H1 (cell line): Measurements from ENCODE around the gene NUTM2G. TPM values are rescaled to one million over a fixed set of nuclear protein-coding genes. Genes with fewer than 3 reads are reported as not detected.
"Not testable (repeated sequence)": the region's sequence is repeated elsewhere in the genome, so short reads cannot be mapped to it uniquely, and the experiment has no call there.

Experiments
- CTCF ChIA-PET: fragments of 300-600 bp; sonication (Branson Sonifier 250); formaldehyde crosslinking; loops from one replicate; lab custom pipeline; 2021; ENCODE audit not compliant: partially characterized antibody; lab: Charles Lee
- POLR2A ChIA-PET: fragments of 300-600 bp; sonication (Branson Sonifier 250); formaldehyde crosslinking; loops from one replicate; lab custom pipeline; 2021; ENCODE audit warnings: inconsistent platforms; ENCODE audit not compliant: partially characterized antibody; lab: Charles Lee
- DNase-seq, 2 experiments: peaks; one replicate each; pipeline versions ENCODE4 v3.0.0 to v3.0.0-alpha.2; 2010 to 2022; ENCODE audit warnings: low spot score in 2 of 2, low read depth in 1 of 2, mixed read lengths in 1 of 2
- FAIRE-seq: peaks from 2 replicates; lab custom pipeline; 2011; peaks lifted over from hg19 to GRCh38; lab: Jason Lieb, UNC
- H2AFZ ChIP-seq: 2 replicates; pipeline ENCODE4 v1.8.1; 2012; ENCODE audit warnings: low read length, inconsistent platforms
- H2AK5ac ChIP-seq: 2 replicates; pipeline ENCODE4 v1.6.1; 2013; ENCODE audit warnings: low read depth, low read length
- H2BK120ac ChIP-seq: replicated peaks from 2 replicates; pipeline ENCODE3; 2013; ENCODE audit warnings: low read depth, low read length, inconsistent platforms
- H2BK12ac ChIP-seq: 2 replicates; pipeline ENCODE4 v1.6.1; 2013; ENCODE audit warnings: low read depth, low read length
- H2BK15ac ChIP-seq: 2 replicates; pipeline ENCODE4 v1.6.1; 2013; ENCODE audit warnings: low read length
- H2BK20ac ChIP-seq: 2 replicates; pipeline ENCODE4 v1.6.1; 2013; ENCODE audit warnings: low read length
- H2BK5ac ChIP-seq: 2 replicates; pipeline ENCODE4 v1.6.1; 2013; ENCODE audit warnings: low read depth, low read length
- H3K14ac ChIP-seq: 2 replicates; pipeline ENCODE4 v1.6.1; 2013; ENCODE audit warnings: inconsistent platforms; ENCODE audit not compliant: insufficient read length
- H3K18ac ChIP-seq: 2 replicates; pipeline ENCODE4 v1.6.1; 2013; ENCODE audit warnings: low read length; ENCODE audit errors: extremely low read depth
- H3K23ac ChIP-seq: 2 replicates; pipeline ENCODE4 v1.6.1; 2013; ENCODE audit warnings: inconsistent platforms; ENCODE audit not compliant: insufficient read length
- H3K23me2 ChIP-seq: 2 replicates; pipeline ENCODE4 v1.6.1; 2013; ENCODE audit warnings: low read depth, low read length
- H3K27ac ChIP-seq: 2 replicates; pipeline ENCODE4 v1.6.1; 2011; ENCODE audit warnings: low read depth, low read length, inconsistent platforms
- H3K27me3 ChIP-seq, 4 experiments: replicated peaks in 1 of 4; 1 replicate in 1 of 4; 2 replicates in 3 of 4; pipeline versions ENCODE4 v1.6.1 to v1.8.1; 2011 to 2013; ENCODE audit warnings: low read length in 3 of 4, mild to moderate bottlenecking in 3 of 4, inconsistent platforms in 2 of 4, mixed read lengths in 2 of 4, moderate library complexity in 1 of 4; ENCODE audit not compliant: control insufficient read depth in 3 of 4, insufficient read depth in 3 of 4; ENCODE audit errors: extremely low read depth in 1 of 4
- H3K36me3 ChIP-seq, 4 experiments: 2 replicates each; pipeline versions ENCODE4 v1.6.1 to v1.8.1; 2011 to 2013; ENCODE audit warnings: mild to moderate bottlenecking in 4 of 4, low read length in 3 of 4, moderate library complexity in 2 of 4, control low read depth in 1 of 4, inconsistent platforms in 1 of 4; ENCODE audit not compliant: insufficient read depth in 4 of 4, control insufficient read depth in 2 of 4
- H3K4ac ChIP-seq: replicated peaks from 2 replicates; pipeline ENCODE3; 2013; ENCODE audit warnings: low read length, low read depth, mixed read lengths, inconsistent platforms; ENCODE audit not compliant: insufficient read length
- H3K4me1 ChIP-seq, 4 experiments: replicated peaks in 1 of 4; 1 replicate in 1 of 4; 2 replicates in 3 of 4; pipeline versions ENCODE4 v1.6.1 to v1.8.1; 2011 to 2013; ENCODE audit warnings: low read length in 3 of 4, inconsistent platforms in 2 of 4, mixed read lengths in 1 of 4; ENCODE audit not compliant: insufficient read depth in 4 of 4, control insufficient read depth in 3 of 4
- H3K4me2 ChIP-seq, 2 experiments: 2 replicates each; pipeline versions ENCODE4 v1.6.1 to v1.8.1; 2011 to 2013; ENCODE audit warnings: low read depth in 2 of 2, low read length in 2 of 2, control low read depth in 1 of 2, inconsistent platforms in 1 of 2, mild to moderate bottlenecking in 1 of 2; ENCODE audit not compliant: insufficient read depth in 1 of 2
- H3K4me3 ChIP-seq, 4 experiments: fragments of 200-600, 300-600 bp in 1 of 4; sonication (generic), shearing (Covaris generic), sonication (Bioruptor Twin) in 1 of 4; 2 replicates each; pipeline versions ENCODE4 v1.5.1 to v1.8.1; 2011 to 2016; ENCODE audit warnings: low read length in 4 of 4, low read depth in 3 of 4, control low read depth in 2 of 4, inconsistent platforms in 2 of 4, mild to moderate bottlenecking in 2 of 4, mixed read lengths in 1 of 4, moderate library complexity in 1 of 4; ENCODE audit not compliant: insufficient read depth in 2 of 4; ENCODE audit errors: extremely low read depth in 1 of 4
- H3K56ac ChIP-seq: replicated peaks from 2 replicates; pipeline ENCODE3; 2013; ENCODE audit warnings: low read depth, mild to moderate bottlenecking, mixed read lengths, low read length, inconsistent platforms; ENCODE audit not compliant: insufficient read length
- H3K79me1 ChIP-seq: 2 replicates; pipeline ENCODE4 v1.6.1; 2013; ENCODE audit warnings: low read depth, low read length, control low read depth
- H3K79me2 ChIP-seq, 2 experiments: 2 replicates each; pipeline versions ENCODE4 v1.6.1 to v1.8.1; 2012 to 2013; ENCODE audit warnings: low read length in 2 of 2, mild to moderate bottlenecking in 2 of 2, inconsistent platforms in 1 of 2; ENCODE audit not compliant: insufficient read depth in 2 of 2, control insufficient read depth in 1 of 2
- H3K9ac ChIP-seq, 4 experiments: replicated peaks in 1 of 4; 1 replicate in 1 of 4; 2 replicates in 3 of 4; pipeline versions ENCODE4 v1.6.1 to v1.8.1; 2011 to 2013; ENCODE audit warnings: low read depth in 3 of 4, low read length in 3 of 4, control low read depth in 2 of 4, mild to moderate bottlenecking in 2 of 4, moderate library complexity in 2 of 4, inconsistent platforms in 1 of 4; ENCODE audit errors: extremely low read depth in 1 of 4
- H3K9me3 ChIP-seq, 2 experiments: 2 replicates each; pipeline versions ENCODE4 v1.6.1 to v1.8.1; 2012 to 2013; ENCODE audit warnings: mild to moderate bottlenecking in 2 of 2, moderate library complexity in 2 of 2, control low read depth in 1 of 2, inconsistent platforms in 1 of 2, low read depth in 1 of 2, low read length in 1 of 2, mixed read lengths in 1 of 2; ENCODE audit not compliant: insufficient read depth in 2 of 2
- H4K20me1 ChIP-seq, 2 experiments: replicated peaks in 1 of 2; 2 replicates each; pipeline versions ENCODE3 to v1.8.1; 2011 to 2013; ENCODE audit warnings: inconsistent platforms in 2 of 2, low read length in 2 of 2, mild to moderate bottlenecking in 1 of 2; ENCODE audit not compliant: insufficient read depth in 2 of 2, control insufficient read depth in 1 of 2
- H4K5ac ChIP-seq: 2 replicates; pipeline ENCODE4 v1.6.1; 2013; ENCODE audit warnings: low read length, low read depth, mixed read lengths, inconsistent platforms; ENCODE audit not compliant: insufficient read length
- H4K8ac ChIP-seq: 2 replicates; pipeline ENCODE4 v1.8.0; 2013; ENCODE audit warnings: mild to moderate bottlenecking, moderate library complexity, low read length, inconsistent platforms; ENCODE audit not compliant: insufficient read depth; ENCODE audit errors: extremely low read depth
- H4K91ac ChIP-seq: replicated peaks from 2 replicates; pipeline ENCODE3; 2013; ENCODE audit warnings: low read length, mixed read lengths, inconsistent platforms; ENCODE audit not compliant: insufficient read length
- WGBS, 2 experiments: shearing (Covaris generic) in 1 of 2; methylation state at CpG; one replicate each; pipeline versions ENCODE4 v1.1.6 to v1.1.7; 2013 to 2015; ENCODE audit warnings: low lambda C conversion rate in 2 of 2, mixed read lengths in 2 of 2, inconsistent platforms in 1 of 2, low coverage in 1 of 2, missing lambda C conversion rate in 1 of 2; ENCODE audit not compliant: insufficient replicate concordance in 2 of 2, insufficient coverage in 1 of 2, insufficient read length in 1 of 2; ENCODE audit errors: extremely low coverage in 1 of 2, missing lambda C conversion rate in 1 of 2; 5-methylcytosine and 5-hydroxymethylcytosine counted together
- polyA plus RNA-seq, 7 experiments: library from polyadenylated mRNA; depleted of rRNA in 3 of 7; stranded (reverse) in 5 of 7; unstranded in 2 of 7; fragments of >200 nt in 5 of 7; fragments of 200-250 nt in 2 of 7; gene quantifications; 1 replicate in 5 of 7; 2 replicates in 1 of 7; 4 replicates in 1 of 7; pipeline versions ENCODE4 v1.2.1 to v1.2.3, GENCODE V29; 2011 to 2013; ENCODE audit warnings: missing spikeins in 2 of 7, mixed read lengths in 2 of 7
- total RNA-seq: library from RNA; stranded (reverse); fragmentation: NEBNext Ultra II Directional; extraction: Animal tissue kit (Norgen Biotek cat#: 25700); gene quantifications from 2 replicates; pipeline ENCODE4 v1.2.1, GENCODE V29; 2021

Gene NUTM2G
- total and polyA plus RNA-seq, 2 of the 8 experiments (the other 6 are each of a cell fraction or from before 2014, with no cell fraction given), result 0.27 TPM; not detected in 1

DNA sequence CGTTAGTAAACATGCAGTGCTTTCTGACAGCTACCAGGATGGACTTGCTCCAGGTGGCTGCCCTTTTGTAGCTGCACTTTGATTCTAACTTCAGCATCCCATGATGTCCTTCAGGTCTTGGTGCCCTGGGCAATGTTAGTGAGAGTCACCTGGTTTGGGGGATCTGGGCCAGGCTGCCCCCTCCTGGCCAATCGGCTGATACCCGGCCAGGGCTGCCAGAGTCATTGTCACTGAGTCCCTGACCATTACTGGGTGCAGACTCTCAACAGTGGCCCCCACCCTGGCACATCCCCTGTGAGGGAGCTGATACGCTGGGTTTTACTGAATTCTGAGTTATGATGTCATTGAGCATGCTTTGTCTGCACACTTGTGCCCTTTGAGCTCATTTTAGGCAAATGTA, 13.5 kb downstream of the NUTM2G start:
- H3K27ac ChIP-seq, H2BK20ac ChIP-seq, H3K9ac ChIP-seq, H3K4me3 ChIP-seq, H4K91ac ChIP-seq, H2AK5ac ChIP-seq, H2BK5ac ChIP-seq, H3K79me2 ChIP-seq, H3K79me1 ChIP-seq, H2BK15ac ChIP-seq, H4K20me1 ChIP-seq, POLR2A ChIA-PET, H3K56ac ChIP-seq, H3K14ac ChIP-seq, H3K23me2 ChIP-seq, H2BK12ac ChIP-seq, H3K27me3 ChIP-seq, H2BK120ac ChIP-seq, H3K36me3 ChIP-seq, H4K5ac ChIP-seq, DNase-seq, CTCF ChIA-PET, H3K4me2 ChIP-seq, H3K4ac ChIP-seq, H3K23ac ChIP-seq, H3K9me3 ChIP-seq, H2AFZ ChIP-seq, H4K8ac ChIP-seq, H3K18ac ChIP-seq, H3K4me1 ChIP-seq: not testable (repeated sequence)
- peak; percentile 39 for FAIRE-seq
- no CpG with 5 or more reads among the region's 4 CpGs for WGBS, 2 experiments

DNA sequence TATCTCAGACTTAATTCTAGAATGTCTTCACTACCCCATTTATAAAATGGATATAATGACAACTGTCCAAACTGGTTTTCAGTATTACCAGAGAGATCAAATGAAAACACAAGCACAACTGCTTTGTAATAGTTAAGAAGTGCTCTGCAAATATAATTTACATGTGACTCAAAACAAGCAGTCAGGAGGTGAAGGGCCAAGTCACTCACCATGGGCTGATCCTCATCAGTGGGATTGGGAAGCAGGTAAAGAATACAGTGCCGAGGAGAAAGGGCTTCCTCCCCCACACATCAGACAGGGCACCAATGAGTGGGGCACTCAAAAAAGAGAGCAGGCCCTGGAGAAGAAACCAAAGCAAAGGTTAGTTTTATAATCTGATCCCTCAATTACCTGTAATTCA, 20.7 kb downstream of the NUTM2G start:
- H4K20me1 ChIP-seq, H3K4me2 ChIP-seq, H3K27me3 ChIP-seq, H3K79me2 ChIP-seq, H3K79me1 ChIP-seq, H3K18ac ChIP-seq, FAIRE-seq, H2BK120ac ChIP-seq, H3K56ac ChIP-seq, H4K5ac ChIP-seq, H2BK5ac ChIP-seq, DNase-seq, H3K14ac ChIP-seq, H2AFZ ChIP-seq, CTCF ChIA-PET, H2BK20ac ChIP-seq, H4K91ac ChIP-seq, H3K23ac ChIP-seq, H2BK15ac ChIP-seq, H3K36me3 ChIP-seq, H3K9me3 ChIP-seq, H2BK12ac ChIP-seq, H3K23me2 ChIP-seq, H3K9ac ChIP-seq, POLR2A ChIA-PET, H3K27ac ChIP-seq, H3K4ac ChIP-seq, H4K8ac ChIP-seq, H3K4me1 ChIP-seq, H3K4me3 ChIP-seq, H2AK5ac ChIP-seq: not testable (repeated sequence)
- WGBS, 2 experiments, result 83% methylated on average over 1 of the region's 1 CpG; no CpG with 5 or more reads in 1 of the 2 experiments
